ENCODE results near the gene CDH2. TPM values are rescaled to one million over a fixed set of nuclear protein-coding genes. Genes with fewer than 3 reads are reported as not detected.

Gene CDH2
- total RNA-seq, 4 donors from 2014 or later, result 0.47 to 1.7 (median 1.1) TPM; not detected in 1

GRCh38 chr18:28003451-28003850, 173.5 kb downstream of the CDH2 start:
- no peaks in the 10 kb centered on the region for H3K36me3 ChIP-seq
- 77% methylated on average over 5 of the region's 5 CpGs for WGBS
- H3K27me3 ChIP-seq, result no peaks in the 10 kb centered on the region
- no peak for DNase-seq (ENCODE audit: low spot score in 2 of 2)
- H3K9me3 ChIP-seq, result no peaks in the 10 kb centered on the region
- no peak overlapping the region for H3K4me3 ChIP-seq
- H3K27ac ChIP-seq, result no peak overlapping the region
- no peak for TF ChIP-seq POLR2A (IDR thresholded peaks at IDR 0.05)
- H3K4me1 ChIP-seq, result no peaks in the 10 kb centered on the region

- H3K36me3 ChIP-seq, result no peaks in the 10 kb centered on the region
- H3K9me3 ChIP-seq, result no peaks in the 10 kb centered on the region
- no peaks in the 10 kb centered on the region for H3K4me1 ChIP-seq
- WGBS, result 77% methylated on average over 5 of the region's 5 CpGs
- H3K27me3 ChIP-seq, result no peaks in the 10 kb centered on the region
- TF ChIP-seq POLR2AphosphoS5 (IDR thresholded peaks at IDR 0.05), result no peak
- TF ChIP-seq EP300 (IDR thresholded peaks at IDR 0.05), result no peak
- TF ChIP-seq POLR2A (IDR thresholded peaks at IDR 0.05), result no peak
- H3K4me3 ChIP-seq, result no peak overlapping the region
- H3K27ac ChIP-seq, result no peak overlapping the region
- no peak for DNase-seq (ENCODE audit: low spot score in 2 of 2)
Observed at GRCh38 chr18:28002841-28003240, 174.1 kb downstream of the CDH2 start.

GRCh38 chr18:27996801-27997272, 180.1 kb downstream of the CDH2 start:
- TF ChIP-seq POLR2A (IDR thresholded peaks at IDR 0.05) (no peak), EP300 (IDR thresholded peaks at IDR 0.05) (no peak), CTCF (IDR thresholded peaks at IDR 0.05) (no peak), POLR2AphosphoS5 (IDR thresholded peaks at IDR 0.05) (no peak)
- no peak overlapping the region for H3K4me3 ChIP-seq
- no peaks in the 10 kb centered on the region for H3K4me1 ChIP-seq
- H3K9me3 ChIP-seq, result no peaks in the 10 kb centered on the region
- H3K27me3 ChIP-seq, result no peaks in the 10 kb centered on the region
- H3K36me3 ChIP-seq, result no peaks in the 10 kb centered on the region
- WGBS, result 75% methylated on average over 3 of the region's 3 CpGs
- H3K27ac ChIP-seq, result no peak overlapping the region
- no peak for DNase-seq (ENCODE audit: low spot score in 2 of 2)

GRCh38 chr18:27995770-27996502, 181.0 kb downstream of the CDH2 start:
- DNase-seq (ENCODE audit: low spot score in 2 of 2), result no peak
- H3K27ac ChIP-seq, result no peak overlapping the region
- no peak overlapping the region for H3K4me3 ChIP-seq
- H3K27me3 ChIP-seq, result no peaks in the 10 kb centered on the region
- H3K4me1 ChIP-seq, result no peaks in the 10 kb centered on the region
- no peaks in the 10 kb centered on the region for H3K36me3 ChIP-seq
- H3K9me3 ChIP-seq, result no peaks in the 10 kb centered on the region
- TF ChIP-seq EP300 (IDR thresholded peaks at IDR 0.05) (no peak), POLR2A (IDR thresholded peaks at IDR 0.05) (no peak), CTCF (IDR thresholded peaks at IDR 0.05) (no peak), POLR2AphosphoS5 (IDR thresholded peaks at IDR 0.05) (no peak)
- WGBS, result 93% methylated on average over 6 of the region's 6 CpGs

- Histone ChIP-seq H3K27me3 (no peaks in the 10 kb centered on the region), H3K36me3 (no peaks in the 10 kb centered on the region), H3K4me3 (no peak overlapping the region), H3K4me1 (no peaks in the 10 kb centered on the region), H3K9me3 (no peaks in the 10 kb centered on the region), H3K27ac (no peak overlapping the region)
- no peak for TF ChIP-seq POLR2A (IDR thresholded peaks at IDR 0.05)
- no peak for TF ChIP-seq EP300 (IDR thresholded peaks at IDR 0.05)
- no peak for TF ChIP-seq POLR2AphosphoS5 (IDR thresholded peaks at IDR 0.05)
- no peak for TF ChIP-seq CTCF (IDR thresholded peaks at IDR 0.05)
- WGBS, result 50% methylated on average over 3 of the region's 3 CpGs
- DNase-seq (ENCODE audit: low spot score in 2 of 2), result no peak
Observed at GRCh38 chr18:27994571-27994970, 182.4 kb downstream of the CDH2 start.

GRCh38 chr18:27991391-27991790, 185.5 kb downstream of the CDH2 start:
- DNase-seq (ENCODE audit: low spot score in 2 of 2), result no peak
- no peak for TF ChIP-seq POLR2AphosphoS5 (IDR thresholded peaks at IDR 0.05)
- no peak for TF ChIP-seq CTCF (IDR thresholded peaks at IDR 0.05)
- TF ChIP-seq POLR2A (IDR thresholded peaks at IDR 0.05), result no peak
- TF ChIP-seq EP300 (IDR thresholded peaks at IDR 0.05), result no peak
- no peaks in the 10 kb centered on the region for H3K27me3 ChIP-seq
- H3K4me3 ChIP-seq, result no peak overlapping the region
- H3K36me3 ChIP-seq, result no peaks in the 10 kb centered on the region
- no peak overlapping the region for H3K27ac ChIP-seq
- WGBS, result 78% methylated on average over 2 of the region's 2 CpGs
- no peaks in the 10 kb centered on the region for H3K4me1 ChIP-seq
- H3K9me3 ChIP-seq, result no peaks in the 10 kb centered on the region

All from suprapubic skin (tissue), 4 donors.